CMK (cell line): ENCODE data around the gene RINT1.
A peak's percentile ranks its signal among the peaks of the same experiment; 100 is the strongest.
"Not testable (repeated sequence)": the region's sequence is repeated elsewhere in the genome, so short reads cannot be mapped to it uniquely, and the experiment has no call there.

ENCODE experiments used
- DNase-seq: peaks from one replicate; pipeline ENCODE4 v3.0.0-alpha.2; 2010; ENCODE audit warnings: low read depth

RINT1 gene

GRCh38 chr7:105531792-105532671, at the start of gene RINT1:
TSS of gene RINT1 (plus strand) at chr7:105532201. CDS start at chr7:105532316, 115 bp downstream.
- peak; percentile 74 for DNase-seq

- no peak for DNase-seq
Observed at GRCh38 chr7:105487579-105488571, 44.1 kb upstream of the RINT1 start.

GRCh38 chr7:105489409-105489808, 42.6 kb upstream of the RINT1 start:
- no peak for DNase-seq

- DNase-seq: no peak
Observed at GRCh38 chr7:105493196-105493922, 38.6 kb upstream of the RINT1 start.

GRCh38 chr7:105493923-105494315, 38.1 kb upstream of the RINT1 start:
- DNase-seq: no peak

- DNase-seq: no peak
Observed at GRCh38 chr7:105496521-105496920, 35.5 kb upstream of the RINT1 start.

GRCh38 chr7:105497016-105497415, 35.0 kb upstream of the RINT1 start:
- DNase-seq: no peak

- DNase-seq: no peak
Observed at GRCh38 chr7:105502173-105502572, 29.8 kb upstream of the RINT1 start.

GRCh38 chr7:105512415-105512814, 19.6 kb upstream of the RINT1 start:
- no peak for DNase-seq

- no peak for DNase-seq
Observed at GRCh38 chr7:105512926-105513526, 19.0 kb upstream of the RINT1 start.

- DNase-seq: not testable (repeated sequence)
Observed at GRCh38 chr7:105515610-105516009, 16.4 kb upstream of the RINT1 start.

- no peak for DNase-seq
Observed at GRCh38 chr7:105519353-105519752, 12.6 kb upstream of the RINT1 start.

GRCh38 chr7:105520620-105521019, 11.4 kb upstream of the RINT1 start:
- DNase-seq: not testable (repeated sequence)

- peak; percentile 20 for DNase-seq
Observed at GRCh38 chr7:105521027-105521716, 10.8 kb upstream of the RINT1 start.

GRCh38 chr7:105521717-105522463, 10.1 kb upstream of the RINT1 start, which contains the start of gene PUS7:
TSS of gene PUS7 (minus strand) at chr7:105522271. CDS start at chr7:105508512, 13,759 bp downstream.
- DNase-seq: peak; percentile 62

GRCh38 chr7:105524423-105524822, 7.6 kb upstream of the RINT1 start:
- not testable (repeated sequence) for DNase-seq

GRCh38 chr7:105524840-105525239, 7.2 kb upstream of the RINT1 start:
- no peak for DNase-seq

GRCh38 chr7:105527737-105528136, 4.3 kb upstream of the RINT1 start:
- not testable (repeated sequence) for DNase-seq

- DNase-seq: no peak
Observed at GRCh38 chr7:105530126-105530525, 1.9 kb upstream of the RINT1 start.

- DNase-seq: no peak
Observed at GRCh38 chr7:105530546-105530945, 1.5 kb upstream of the RINT1 start.
